HG03469 (cell line): ENCODE data around the gene ANKRD23.
"Not testable (repeated sequence)": the region's sequence is repeated elsewhere in the genome, so short reads cannot be mapped to it uniquely, and the experiment has no call there.

Source experiments
- ATAC-seq: cut with Tn5 transposase; IDR thresholded peaks from one replicate; pipeline ENCODE4 v1.9.1; 2021; ENCODE audit warnings: mild to moderate bottlenecking, moderate library complexity, moderate number of reproducible peaks; ENCODE audit not compliant: unreplicated experiment

Gene ANKRD23

GRCh38 chr2:96843538-96844268 is at the start of gene ANKRD23:
ANKRD23 (minus strand) TSS chr2:96844021; CDS start chr2:96843992, 29 bp downstream.
- ATAC-seq, result no peak

- ATAC-seq, result no peak
Measured at GRCh38 chr2:96891591-96892333, 47.9 kb upstream of the ANKRD23 start.

- ATAC-seq, result no peak
Measured at GRCh38 chr2:96890726-96891385, 47.0 kb upstream of the ANKRD23 start.

- no peak for ATAC-seq
Measured at GRCh38 chr2:96890252-96890651, 46.4 kb upstream of the ANKRD23 start.

DNA sequence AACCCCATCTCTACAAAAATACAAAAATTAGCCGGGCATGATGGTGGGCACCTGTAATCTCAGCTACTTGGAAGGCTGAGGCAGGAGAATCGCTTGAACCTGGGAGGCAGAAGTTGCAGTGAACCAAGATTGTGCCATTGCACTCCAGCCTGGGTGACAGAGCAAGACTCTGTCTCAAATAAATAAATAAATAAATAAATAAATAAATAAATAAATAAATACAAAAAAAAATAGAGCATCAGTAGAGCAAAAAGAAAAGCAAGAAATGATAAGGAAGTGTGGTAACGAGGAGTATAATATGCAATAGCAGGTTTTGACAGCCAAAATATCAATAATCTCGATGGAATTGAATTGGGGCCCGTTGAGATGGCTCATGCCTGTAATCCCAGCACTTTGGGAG is 45.7 kb upstream of the ANKRD23 start:
- ATAC-seq, result not testable (repeated sequence)

DNA sequence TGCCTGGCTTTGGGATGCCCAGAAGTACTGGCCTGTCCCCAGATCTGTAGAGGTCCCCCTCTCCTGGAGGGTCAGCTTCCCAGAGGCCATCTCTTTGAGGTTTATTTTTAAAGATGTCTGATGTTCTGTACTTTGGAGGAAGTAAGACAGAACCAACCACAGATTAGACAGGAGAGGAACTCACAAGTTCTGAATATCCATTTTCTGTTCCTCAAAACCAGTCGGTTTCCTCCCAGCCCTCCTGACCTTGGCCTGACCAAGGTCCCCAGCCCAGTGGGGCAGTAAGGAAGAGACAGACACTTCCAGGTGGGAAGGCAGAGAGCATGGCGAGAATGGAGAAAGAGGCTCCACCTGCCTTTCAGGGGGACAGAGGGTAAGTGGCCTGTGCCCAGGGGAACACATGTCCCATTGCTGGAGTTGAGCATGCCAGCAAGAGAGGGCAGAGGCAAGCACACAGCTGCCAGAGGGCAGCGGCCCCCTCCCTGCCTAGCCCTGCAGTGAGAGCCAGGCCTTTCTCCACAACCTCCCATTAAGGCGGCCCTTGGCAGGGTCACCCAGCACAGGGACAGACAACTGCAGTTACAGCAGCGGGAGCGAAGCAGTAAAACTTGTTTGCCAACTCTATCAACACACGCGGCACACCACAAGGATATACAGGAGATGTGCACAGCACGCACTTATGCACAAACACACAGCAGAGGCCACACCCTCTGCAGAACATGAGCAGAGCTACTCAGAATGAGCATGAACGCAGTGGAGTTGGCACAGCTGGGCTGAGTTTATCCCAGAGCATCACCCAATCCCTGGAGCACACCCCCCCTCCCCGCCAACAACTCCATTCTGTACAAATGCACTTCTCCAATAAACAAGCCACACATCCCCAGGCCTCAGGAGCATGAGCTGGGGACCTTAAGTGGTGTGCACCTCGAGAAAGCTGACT is 44.5 kb upstream of the ANKRD23 start:
- ATAC-seq, result no peak

GRCh38 chr2:96887493-96888012 is 43.7 kb upstream of the ANKRD23 start:
- no peak for ATAC-seq

DNA sequence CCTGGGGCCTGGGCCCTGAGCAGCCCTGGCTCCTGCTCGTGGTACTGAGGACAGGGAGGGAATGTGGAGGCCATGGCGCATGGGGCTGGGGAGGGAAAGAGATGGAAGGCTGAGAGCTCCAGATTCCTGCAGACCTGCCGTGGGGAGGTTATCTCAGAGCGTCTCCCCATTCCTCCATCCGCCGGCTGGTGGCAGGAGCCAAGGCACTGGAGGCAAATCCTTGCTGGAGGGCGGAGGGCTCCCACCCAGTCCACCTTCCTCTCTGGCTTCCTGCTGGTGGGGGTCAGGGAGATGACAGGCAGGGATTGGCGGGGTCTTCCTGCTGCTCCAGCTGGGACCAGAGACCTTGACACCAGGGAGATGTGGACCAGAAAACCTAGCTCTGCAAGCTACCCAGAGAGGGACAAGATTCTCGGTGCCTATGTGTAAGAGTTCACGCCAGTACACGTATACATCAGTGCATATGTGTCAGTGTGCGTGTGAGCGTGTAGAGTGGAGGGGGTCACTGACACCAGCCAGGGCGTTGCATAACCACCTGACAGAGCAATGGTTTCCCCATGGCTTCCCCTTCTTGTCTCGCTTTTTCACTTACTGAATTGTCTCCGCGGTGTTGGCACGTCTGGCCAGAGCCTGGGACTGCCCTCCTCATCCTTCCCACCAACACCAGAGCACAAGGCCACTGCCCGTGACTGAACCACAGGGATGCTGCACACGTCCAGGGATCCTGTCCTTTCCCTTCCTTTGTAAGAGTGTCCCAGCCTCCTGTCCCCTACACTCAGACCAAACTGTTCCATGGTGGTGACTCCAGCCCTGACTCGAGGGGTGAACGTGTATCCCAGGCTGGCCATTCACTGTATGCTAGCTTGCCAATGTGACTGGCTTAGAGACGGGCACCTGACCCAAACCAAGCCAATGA is 41.9 kb upstream of the ANKRD23 start:
- no peak for ATAC-seq

- no peak for ATAC-seq
Measured at GRCh38 chr2:96884299-96885094, 40.7 kb upstream of the ANKRD23 start.

DNA sequence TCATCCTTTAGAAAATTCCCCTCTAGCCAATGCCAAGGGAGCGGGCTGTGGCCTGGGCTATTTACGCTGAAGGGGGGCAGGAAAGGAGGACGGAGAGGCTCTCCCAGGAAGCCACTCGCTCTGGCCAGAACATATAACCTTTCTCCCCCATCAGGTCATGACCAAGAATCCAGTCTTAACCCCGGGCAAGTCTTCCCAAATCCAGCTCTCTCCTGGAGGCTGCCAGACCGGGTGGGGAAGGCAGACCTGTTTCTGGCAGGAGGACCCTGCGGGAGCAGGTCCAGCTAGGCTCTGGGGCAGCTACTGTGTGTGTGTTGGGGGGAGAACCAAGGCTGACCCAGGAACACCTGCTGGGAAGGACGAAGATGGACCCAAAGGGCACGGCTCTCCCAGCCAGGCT is 39.5 kb upstream of the ANKRD23 start:
- ATAC-seq, result no peak

GRCh38 chr2:96882906-96883305 is 39.1 kb upstream of the ANKRD23 start:
- no peak for ATAC-seq

GRCh38 chr2:96882230-96882629 is 38.4 kb upstream of the ANKRD23 start:
- ATAC-seq, result no peak

GRCh38 chr2:96881349-96882195 is 37.8 kb upstream of the ANKRD23 start:
- no peak for ATAC-seq

DNA sequence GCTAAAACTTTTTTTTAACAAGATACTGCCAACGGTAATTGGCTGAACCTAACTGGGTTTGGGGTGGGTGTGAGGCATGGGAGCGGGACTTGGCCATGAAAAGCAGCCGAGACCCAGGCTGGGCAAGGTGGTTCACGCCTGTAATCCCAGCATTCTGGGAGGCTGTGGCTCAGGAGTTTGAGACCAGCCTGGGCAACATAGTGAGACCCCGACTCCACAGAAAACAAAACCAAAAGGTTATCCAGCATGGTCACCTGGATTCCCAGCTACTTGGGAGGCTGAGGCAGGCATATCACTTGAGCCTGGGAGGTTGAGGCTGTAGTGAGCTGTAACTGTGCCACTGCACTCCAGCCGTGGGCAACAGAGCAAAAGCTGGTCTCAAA is 37.1 kb upstream of the ANKRD23 start:
- ATAC-seq, result no peak

- no peak for ATAC-seq
Measured at GRCh38 chr2:96879545-96880040, 35.8 kb upstream of the ANKRD23 start.

GRCh38 chr2:96878796-96879544 is 35.1 kb upstream of the ANKRD23 start:
- ATAC-seq, result no peak

GRCh38 chr2:96878171-96878570 is 34.4 kb upstream of the ANKRD23 start:
- no peak for ATAC-seq
